Suprapubic skin (tissue), 4 donors: ENCODE results near the gene ILRUN. TPM values are rescaled to one million over a fixed set of nuclear protein-coding genes. Genes with fewer than 3 reads are reported as not detected.
"Not testable (repeated sequence)": the region's sequence is repeated elsewhere in the genome, so short reads cannot be mapped to it uniquely, and the experiment has no call there.

Source experiments
- DNase-seq, 2 donors: peaks; one replicate each; pipeline ENCODE4 v3.0.0-alpha.2; 2019; ENCODE audit warnings: low spot score in 2 of 2
- H3K27ac ChIP-seq: fragments of 200-600 bp; sonication (generic); one replicate; pipeline ENCODE4 v1.5.1; 2019
- H3K27me3 ChIP-seq: fragments of 200-600 bp; sonication (generic); one replicate; pipeline ENCODE4 v1.5.1; 2019
- H3K36me3 ChIP-seq: fragments of 200-600 bp; sonication (generic); one replicate; pipeline ENCODE4 v1.5.1; 2019
- H3K4me1 ChIP-seq: fragments of 200-600 bp; sonication (generic); one replicate; pipeline ENCODE4 v1.5.1; 2019
- H3K4me3 ChIP-seq: fragments of 200-600 bp; sonication (generic); one replicate; pipeline ENCODE4 v1.5.1; 2019; ENCODE audit warnings: mild to moderate bottlenecking
- H3K9me3 ChIP-seq: fragments of 200-600 bp; sonication (generic); one replicate; pipeline ENCODE4 v1.5.1; 2019
- CTCF ChIP-seq, 2 donors: fragments of 200-600 bp in 1 of 2; fragments of 450-650 bp in 1 of 2; sonication (generic) in 1 of 2; IDR thresholded peaks; one replicate each; pipeline ENCODE4 v1.5.1; 2016 to 2019; ENCODE audit warnings: antibody characterized with exemption in 2 of 2, mild to moderate bottlenecking in 1 of 2, moderate library complexity in 1 of 2
- EP300 ChIP-seq: sonication (generic); formaldehyde crosslinking; IDR thresholded peaks from one replicate; pipeline ENCODE4 v1.6.1; 2017; ENCODE audit warnings: antibody characterized with exemption
- POLR2A ChIP-seq, 2 donors: fragments of 450-650 bp; IDR thresholded peaks; one replicate each; pipeline ENCODE4 v1.6.1; 2017; ENCODE audit warnings: antibody characterized with exemption in 2 of 2, mild to moderate bottlenecking in 2 of 2, moderate library complexity in 2 of 2
- POLR2AphosphoS5 ChIP-seq, 3 donors: sonication (generic); formaldehyde crosslinking; IDR thresholded peaks; one replicate each; pipeline ENCODE4 v1.6.1; 2017; ENCODE audit warnings: antibody characterized with exemption in 3 of 3
- WGBS: methylation state at CpG from one replicate; pipeline ENCODE4 v1.1.5; 2018; 5-methylcytosine and 5-hydroxymethylcytosine counted together
- total RNA-seq, 4 donors: library from RNA; depleted of rRNA; stranded (reverse); fragments of >200 nt; gene quantifications; one replicate each; pipeline ENCODE4 v1.1.0, GENCODE V29; 2016

The ILRUN gene
- total RNA-seq = 10 to 100 TPM; 65.0 to 86.5 (median 69.6) TPM

- TF ChIP-seq POLR2A (IDR thresholded peaks at IDR 0.05) (peak in 1 of 2 donors; percentile 37), EP300 (no peak), CTCF (IDR thresholded peaks at IDR 0.05) (no peak), POLR2AphosphoS5 (IDR thresholded peaks at IDR 0.05) (peak in 1 of 3 donors; percentile 22)
- H3K27ac ChIP-seq = peak within 1 kb of the TSS; percentile 96
- no peaks in the 10 kb centered on the region for H3K9me3 ChIP-seq
- no peaks in the 10 kb centered on the region for H3K27me3 ChIP-seq
- WGBS = 2% methylated on average over 36 of the region's 49 CpGs
- peak; percentile 98 for DNase-seq
- H3K36me3 ChIP-seq = no peaks in the 10 kb centered on the region
- H3K4me3 ChIP-seq = peak within 1 kb of the TSS; percentile 86
- H3K4me1 ChIP-seq = peaks cover 40% of the 10 kb centered on the region
Observed at GRCh38 chr6:34696739-34697543, at the start of gene ILRUN. TSS of gene ILRUN (minus strand) at chr6:34696767. CDS start at chr6:34696603, 164 bp downstream.

- TF ChIP-seq POLR2A (IDR thresholded peaks at IDR 0.05) = no peak
- TF ChIP-seq POLR2AphosphoS5 (IDR thresholded peaks at IDR 0.05) = no peak
- TF ChIP-seq CTCF (IDR thresholded peaks at IDR 0.05) = no peak
- no peak for TF ChIP-seq EP300
- Histone ChIP-seq H3K27me3 (no peaks in the 10 kb centered on the region), H3K36me3 (no peaks in the 10 kb centered on the region), H3K4me1 (peaks cover 7% of the 10 kb centered on the region), H3K9me3 (no peaks in the 10 kb centered on the region), H3K27ac (peak overlapping the region; percentile 77), H3K4me3 (no peak overlapping the region)
- peak in 1 of 2 donors; percentile 65 for DNase-seq
- 56% methylated on average over 10 of the region's 10 CpGs for WGBS
Observed at GRCh38 chr6:34745277-34746103, 48.9 kb upstream of the ILRUN start.

GRCh38 chr6:34744294-34744647 lies 47.7 kb upstream of the ILRUN start:
- H3K36me3 ChIP-seq, H3K9me3 ChIP-seq, H3K4me3 ChIP-seq, H3K27me3 ChIP-seq, H3K27ac ChIP-seq, H3K4me1 ChIP-seq: not testable (repeated sequence)
- DNase-seq = peak in 1 of 2 donors; percentile 73
- 88% methylated on average over 10 of the region's 10 CpGs for WGBS

GRCh38 chr6:34743625-34744293 lies 47.2 kb upstream of the ILRUN start:
- H3K4me3 ChIP-seq = no peak overlapping the region
- DNase-seq = peak in 1 of 2 donors; percentile 61
- peaks cover 7% of the 10 kb centered on the region for H3K4me1 ChIP-seq
- no peaks in the 10 kb centered on the region for H3K27me3 ChIP-seq
- H3K36me3 ChIP-seq = no peaks in the 10 kb centered on the region
- H3K27ac ChIP-seq = no peak overlapping the region
- TF ChIP-seq CTCF (IDR thresholded peaks at IDR 0.05) (no peak), POLR2A (IDR thresholded peaks at IDR 0.05) (no peak), POLR2AphosphoS5 (IDR thresholded peaks at IDR 0.05) (no peak)
- H3K9me3 ChIP-seq = no peaks in the 10 kb centered on the region
- 87% methylated on average over 7 of the region's 7 CpGs for WGBS

GRCh38 chr6:34742094-34742493 lies 45.5 kb upstream of the ILRUN start:
- Histone ChIP-seq H3K36me3 (no peaks in the 10 kb centered on the region), H3K9me3 (no peaks in the 10 kb centered on the region), H3K4me1 (peaks cover 7% of the 10 kb centered on the region), H3K27me3 (no peaks in the 10 kb centered on the region), H3K4me3 (no peak overlapping the region), H3K27ac (no peak overlapping the region)
- TF ChIP-seq POLR2A (IDR thresholded peaks at IDR 0.05) (no peak), CTCF (IDR thresholded peaks at IDR 0.05) (no peak), POLR2AphosphoS5 (IDR thresholded peaks at IDR 0.05) (no peak), EP300 (no peak)
- no peak for DNase-seq
- WGBS = 96% methylated on average over 4 of the region's 4 CpGs
